Breast epithelium (tissue), 4 donors: ENCODE results near the gene C1orf53. TPM values are rescaled to one million over a fixed set of nuclear protein-coding genes. Genes with fewer than 3 reads are reported as not detected.

Source experiments
- DNase-seq, 2 donors: peaks; one replicate each; pipeline ENCODE4 v3.0.0-alpha.2; 2019; ENCODE audit warnings: low spot score in 2 of 2
- H3K27ac ChIP-seq, 2 donors: fragments of 200-600 bp; sonication (generic) in 1 of 2; one replicate each; pipeline ENCODE4 v1.5.1; 2016 to 2019; ENCODE audit warnings: mild to moderate bottlenecking in 1 of 2
- H3K27me3 ChIP-seq, 2 donors: fragments of 200-600 bp; sonication (generic) in 1 of 2; one replicate each; pipeline versions ENCODE4 v1.5.1 to v1.6.0; 2017 to 2019; ENCODE audit warnings: control low read depth in 1 of 2, mild to moderate bottlenecking in 1 of 2
- H3K36me3 ChIP-seq: fragments of 200-600 bp; one replicate; pipeline ENCODE4 v1.5.1; 2019
- H3K4me1 ChIP-seq, 2 donors: fragments of 200-600 bp; sonication (generic); one replicate each; pipeline ENCODE4 v1.5.1; 2016 to 2019; ENCODE audit warnings: control low read depth in 1 of 2
- H3K4me3 ChIP-seq, 3 donors: fragments of 200-600 bp; sonication (generic); 1 replicate in 2 of 3; 2 replicates in 1 of 3; pipeline ENCODE4 v1.5.1; 2016 to 2019; ENCODE audit warnings: mild to moderate bottlenecking in 3 of 3, moderate library complexity in 2 of 3
- H3K9me3 ChIP-seq, 2 donors: fragments of 200-600 bp; sonication (generic) in 1 of 2; one replicate each; pipeline ENCODE4 v1.5.1; 2016 to 2019; ENCODE audit warnings: control low read depth in 1 of 2
- CTCF ChIP-seq, 3 donors: fragments of 450-650 bp; IDR thresholded peaks; one replicate each; pipeline ENCODE4 v1.5.1; 2016 to 2017; ENCODE audit warnings: antibody characterized with exemption in 3 of 3, mild to moderate bottlenecking in 3 of 3, moderate library complexity in 3 of 3
- POLR2A ChIP-seq: fragments of 450-650 bp; IDR thresholded peaks from one replicate; pipeline ENCODE4 v1.6.1; 2016; ENCODE audit warnings: antibody characterized with exemption, mild to moderate bottlenecking, moderate library complexity
- POLR2AphosphoS5 ChIP-seq, 3 donors: sonication (generic); formaldehyde crosslinking; IDR thresholded peaks; one replicate each; pipeline ENCODE4 v1.6.1; 2017; ENCODE audit warnings: antibody characterized with exemption in 3 of 3
- intact Hi-C: fragments of 100-400 bp; cut with DNase I; formaldehyde crosslinking; loops from one replicate; pipeline ENCODE4 v1.15.1; 2023; ENCODE audit warnings: low total_unique reads
- total RNA-seq, 3 donors: library from RNA; depleted of rRNA; stranded (reverse); fragments of >200 nt; gene quantifications; one replicate each; pipeline ENCODE4 v1.1.0, GENCODE V29; 2016

The C1orf53 gene
- total RNA-seq, 3 donors from 2014 or later, result 2.0 to 2.6 (median 2.6) TPM

GRCh38 chr1:197884173-197884572 is 18.3 kb upstream of the C1orf53 start:
- H3K36me3 ChIP-seq, result no peaks in the 10 kb centered on the region
- no peak overlapping the region for H3K4me3 ChIP-seq
- H3K27me3 ChIP-seq, result no peaks in the 10 kb centered on the region
- DNase-seq, result no peak
- TF ChIP-seq POLR2A (no peak), POLR2AphosphoS5 (IDR thresholded peaks at IDR 0.05) (no peak), CTCF (IDR thresholded peaks at IDR 0.05) (no peak)
- no peak overlapping the region for H3K27ac ChIP-seq
- no peaks in the 10 kb centered on the region for H3K9me3 ChIP-seq
- intact Hi-C loops, result no loop called here
- no peaks in the 10 kb centered on the region for H3K4me1 ChIP-seq

DNA sequence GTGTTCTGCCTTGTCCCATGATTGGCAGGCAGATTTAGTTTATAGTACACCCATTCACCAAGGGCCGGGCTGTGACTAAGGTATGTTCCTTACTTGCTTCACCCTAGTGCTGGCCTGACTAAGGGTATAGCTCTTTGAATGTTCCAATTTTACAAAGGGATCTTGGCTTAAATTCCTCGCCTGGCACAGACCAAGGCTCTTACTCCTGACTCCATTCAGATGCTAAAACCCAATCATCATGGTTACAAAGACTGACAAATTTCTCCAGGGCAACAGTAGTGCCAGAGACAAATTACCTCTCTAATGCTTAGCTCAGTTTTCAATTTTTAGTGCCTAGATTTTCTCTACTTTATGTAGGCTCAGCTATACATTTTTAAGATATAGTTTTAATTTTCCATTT is 11.5 kb upstream of the C1orf53 start:
- DNase-seq, result no peak
- TF ChIP-seq POLR2AphosphoS5 (IDR thresholded peaks at IDR 0.05) (no peak), POLR2A (no peak), CTCF (IDR thresholded peaks at IDR 0.05) (no peak)
- H3K4me1 ChIP-seq, result no peaks in the 10 kb centered on the region
- no peaks in the 10 kb centered on the region for H3K36me3 ChIP-seq
- H3K27me3 ChIP-seq, result peaks cover 0 to 12% of the 10 kb centered on the region in 2 donors
- H3K4me3 ChIP-seq, result no peak overlapping the region
- intact Hi-C loops, result no loop called here
- H3K27ac ChIP-seq, result no peak overlapping the region
- no peaks in the 10 kb centered on the region for H3K9me3 ChIP-seq

- no peaks in the 10 kb centered on the region for H3K4me1 ChIP-seq
- H3K27me3 ChIP-seq, result peaks cover 0 to 12% of the 10 kb centered on the region in 2 donors
- H3K4me3 ChIP-seq, result no peak overlapping the region
- no peak for DNase-seq
- H3K9me3 ChIP-seq, result no peaks in the 10 kb centered on the region
- H3K36me3 ChIP-seq, result no peaks in the 10 kb centered on the region
- TF ChIP-seq CTCF (IDR thresholded peaks at IDR 0.05), result no peak
- no peak for TF ChIP-seq POLR2A
- TF ChIP-seq POLR2AphosphoS5 (IDR thresholded peaks at IDR 0.05), result no peak
- intact Hi-C loops, result no loop called here
- H3K27ac ChIP-seq, result no peak overlapping the region
Measured at GRCh38 chr1:197892684-197893083, 9.7 kb upstream of the C1orf53 start.

DNA sequence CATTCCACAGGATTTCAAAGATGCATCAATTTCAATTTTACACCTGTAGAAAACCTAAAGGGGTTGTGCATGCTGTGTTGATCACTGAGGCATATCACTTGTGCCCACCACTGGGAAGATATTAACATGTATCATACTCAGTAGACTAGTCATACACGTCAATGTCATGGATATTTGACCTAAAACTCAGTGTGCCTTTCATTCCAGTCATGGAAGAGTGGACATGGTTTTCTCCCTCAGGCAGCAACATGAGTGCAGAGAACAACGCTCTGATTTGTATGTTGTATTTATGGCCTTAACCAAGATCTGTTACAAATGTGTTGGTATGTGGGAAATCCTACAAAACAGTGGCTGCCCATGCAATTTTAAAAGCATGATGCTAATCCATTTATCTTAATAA is 6.1 kb upstream of the C1orf53 start:
- Histone ChIP-seq H3K9me3 (no peaks in the 10 kb centered on the region), H3K4me3 (no peak overlapping the region), H3K27ac (no peak overlapping the region), H3K4me1 (no peaks in the 10 kb centered on the region), H3K27me3 (peaks cover 0 to 12% of the 10 kb centered on the region in 2 donors), H3K36me3 (no peaks in the 10 kb centered on the region)
- DNase-seq, result no peak
- TF ChIP-seq CTCF (IDR thresholded peaks at IDR 0.05), result no peak
- no peak for TF ChIP-seq POLR2AphosphoS5 (IDR thresholded peaks at IDR 0.05)
- no peak for TF ChIP-seq POLR2A
- intact Hi-C loops, result no loop called here

GRCh38 chr1:197899037-197899436 is 3.4 kb upstream of the C1orf53 start:
- H3K36me3 ChIP-seq, result no peaks in the 10 kb centered on the region
- H3K4me3 ChIP-seq, result no peak overlapping the region
- peaks cover 0 to 3% of the 10 kb centered on the region in 2 donors for H3K27me3 ChIP-seq
- H3K9me3 ChIP-seq, result no peaks in the 10 kb centered on the region
- no peak overlapping the region for H3K27ac ChIP-seq
- TF ChIP-seq POLR2AphosphoS5 (IDR thresholded peaks at IDR 0.05), result no peak
- no peak for TF ChIP-seq CTCF (IDR thresholded peaks at IDR 0.05)
- no peak for TF ChIP-seq POLR2A
- no peak for DNase-seq
- intact Hi-C loops, result no loop called here
- peaks cover 0 to 3% of the 10 kb centered on the region in 2 donors for H3K4me1 ChIP-seq
